ENCODE results near the gene HRG.
A peak's percentile ranks its signal among the peaks of the same experiment; 100 is the strongest.

Gene HRG

DNA sequence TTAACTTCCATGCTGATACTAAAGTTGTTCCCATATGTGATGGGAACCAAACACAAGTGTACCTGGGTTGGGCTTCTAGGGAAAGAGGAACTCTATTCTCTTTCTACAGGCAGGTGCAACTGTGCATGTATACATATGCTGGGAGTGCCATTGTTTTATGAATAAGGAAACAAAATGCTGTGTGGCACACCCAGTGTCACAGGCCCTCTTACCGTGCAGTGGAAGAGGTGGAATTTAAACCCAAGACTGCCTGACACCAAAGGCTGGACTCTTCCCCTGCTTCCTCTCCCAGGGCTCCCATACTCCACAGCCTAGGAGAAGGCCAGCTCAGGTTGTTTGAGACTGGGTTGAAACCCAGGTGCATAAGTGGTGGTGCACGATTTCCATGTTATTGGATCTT is 27.6 kb upstream of the HRG start:
- TF ChIP-seq, protein P1, sequence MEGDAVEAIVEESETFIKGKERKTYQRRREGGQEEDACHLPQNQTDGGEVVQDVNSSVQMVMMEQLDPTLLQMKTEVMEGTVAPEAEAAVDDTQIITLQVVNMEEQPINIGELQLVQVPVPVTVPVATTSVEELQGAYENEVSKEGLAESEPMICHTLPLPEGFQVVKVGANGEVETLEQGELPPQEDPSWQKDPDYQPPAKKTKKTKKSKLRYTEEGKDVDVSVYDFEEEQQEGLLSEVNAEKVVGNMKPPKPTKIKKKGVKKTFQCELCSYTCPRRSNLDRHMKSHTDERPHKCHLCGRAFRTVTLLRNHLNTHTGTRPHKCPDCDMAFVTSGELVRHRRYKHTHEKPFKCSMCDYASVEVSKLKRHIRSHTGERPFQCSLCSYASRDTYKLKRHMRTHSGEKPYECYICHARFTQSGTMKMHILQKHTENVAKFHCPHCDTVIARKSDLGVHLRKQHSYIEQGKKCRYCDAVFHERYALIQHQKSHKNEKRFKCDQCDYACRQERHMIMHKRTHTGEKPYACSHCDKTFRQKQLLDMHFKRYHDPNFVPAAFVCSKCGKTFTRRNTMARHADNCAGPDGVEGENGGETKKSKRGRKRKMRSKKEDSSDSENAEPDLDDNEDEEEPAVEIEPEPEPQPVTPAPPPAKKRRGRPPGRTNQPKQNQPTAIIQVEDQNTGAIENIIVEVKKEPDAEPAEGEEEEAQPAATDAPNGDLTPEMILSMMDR (IDR thresholded peaks at IDR 0.05; ENCODE audit: low read length, missing control alignments): no peak

DNA sequence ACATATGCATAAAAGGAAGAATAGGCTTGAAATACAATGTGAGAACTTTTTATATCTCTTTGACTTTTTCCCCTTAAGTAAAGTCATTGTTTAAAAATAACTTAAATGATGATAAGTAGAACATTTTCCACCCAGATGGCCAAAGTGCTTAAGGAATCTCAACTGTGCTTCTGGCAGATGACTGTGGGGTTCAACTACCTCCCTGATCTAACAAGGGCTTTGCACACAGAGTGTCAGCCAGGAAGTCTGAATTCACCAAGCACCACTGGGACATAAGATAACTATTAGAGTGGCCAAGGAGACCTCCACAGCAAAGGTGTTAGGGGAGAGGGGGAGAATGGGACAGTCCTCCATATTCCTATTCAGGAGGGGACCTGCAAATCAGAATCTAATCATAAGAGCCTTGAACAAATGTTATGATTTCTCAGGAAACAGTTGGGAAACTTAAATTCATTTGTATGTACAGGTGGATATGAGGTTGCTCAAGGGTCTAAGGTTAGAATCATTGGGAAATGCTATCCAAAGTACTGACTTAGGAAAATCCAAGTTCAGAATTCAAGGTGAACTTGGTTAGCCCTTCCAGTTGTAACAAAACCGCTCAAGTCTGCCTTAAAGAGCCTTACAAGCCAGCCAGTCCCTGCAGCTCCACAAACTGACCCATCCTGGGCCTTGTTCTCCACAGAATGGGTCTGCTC is 25.9 kb upstream of the HRG start, which contains the start of gene FETUB:
FETUB (plus strand) TSS at position 622 of the 695 bp plus-strand sequence; CDS start at position 684, 62 bp downstream.
- TF ChIP-seq, protein P1 (IDR thresholded peaks at IDR 0.05; ENCODE audit: low read length, missing control alignments): no peak
- no peak within 1 kb of the TSS for H3K4me3 ChIP-seq (replicated peaks; ENCODE audit: low read depth, low read length)

More for the DNA sequence above, 27.6 kb upstream of the HRG start:
- no peak overlapping the region for H3K4me3 ChIP-seq (replicated peaks; ENCODE audit: low read depth, low read length)
- no peak for DNase-seq (ENCODE audit: low read depth)

DNA sequence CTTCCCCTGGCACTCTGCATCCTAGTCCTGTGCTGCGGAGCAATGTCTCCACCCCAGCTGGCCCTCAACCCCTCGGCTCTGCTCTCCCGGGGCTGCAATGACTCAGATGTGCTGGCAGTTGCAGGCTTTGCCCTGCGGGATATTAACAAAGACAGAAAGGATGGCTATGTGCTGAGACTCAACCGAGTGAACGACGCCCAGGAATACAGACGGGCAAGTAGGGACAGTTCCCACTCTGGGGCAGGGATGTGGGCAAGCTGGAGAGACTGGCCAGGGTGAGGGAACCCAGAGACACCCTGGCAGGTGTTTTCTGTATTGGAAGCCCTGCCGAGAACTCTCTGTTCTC is 25.4 kb upstream of the HRG start:
- no peak overlapping the region for H3K4me3 ChIP-seq (replicated peaks; ENCODE audit: low read depth, low read length)
- TF ChIP-seq, protein P1 (IDR thresholded peaks at IDR 0.05; ENCODE audit: low read length, missing control alignments): no peak
- peak; percentile 8 for DNase-seq (ENCODE audit: low read depth)

More for the DNA sequence above, 25.9 kb upstream of the HRG start, which contains the start of gene FETUB:
- no peak for DNase-seq (ENCODE audit: low read depth)

DNA sequence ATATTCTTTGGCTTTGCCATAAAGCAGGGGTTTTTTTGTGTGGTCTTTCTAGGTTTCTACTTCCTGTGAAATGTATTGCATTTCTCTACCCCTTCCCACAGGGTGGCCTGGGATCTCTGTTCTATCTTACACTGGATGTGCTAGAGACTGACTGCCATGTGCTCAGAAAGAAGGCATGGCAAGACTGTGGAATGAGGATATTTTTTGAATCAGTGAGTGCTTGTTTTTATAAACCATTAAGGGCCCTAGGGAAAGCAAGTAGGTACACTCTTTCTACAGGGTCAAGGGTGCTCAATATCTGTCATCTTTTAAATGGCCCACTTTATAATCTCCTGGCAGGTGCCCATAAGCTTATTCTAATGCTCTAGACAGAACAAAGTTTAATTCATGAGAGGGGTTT is 24.9 kb upstream of the HRG start:
- H3K4me3 ChIP-seq (replicated peaks; ENCODE audit: low read depth, low read length): no peak overlapping the region
- no peak for DNase-seq (ENCODE audit: low read depth)
- TF ChIP-seq, protein P1 (IDR thresholded peaks at IDR 0.05; ENCODE audit: low read length, missing control alignments): no peak

DNA sequence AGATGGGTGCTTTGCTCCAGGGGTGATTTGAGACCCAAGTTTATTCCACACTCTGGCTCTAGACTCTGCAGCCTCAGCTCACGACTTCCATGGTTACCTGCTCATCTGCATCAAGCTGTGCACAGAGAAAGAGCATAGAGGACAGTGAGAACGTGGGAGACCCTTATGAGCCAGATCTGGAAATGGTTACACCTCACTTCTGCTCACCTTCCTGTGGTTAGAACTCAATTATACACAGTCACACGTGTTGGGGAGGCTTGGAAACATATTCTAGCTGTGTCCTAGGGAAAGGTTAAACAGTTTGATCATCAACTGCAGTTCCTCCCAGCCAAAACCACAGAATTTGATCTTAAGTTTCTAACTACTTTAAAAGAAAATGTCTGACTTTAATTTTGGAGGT is 23.8 kb upstream of the HRG start:
- no peak for DNase-seq (ENCODE audit: low read depth)
- TF ChIP-seq, protein P1 (IDR thresholded peaks at IDR 0.05; ENCODE audit: low read length, missing control alignments): no peak
- H3K4me3 ChIP-seq (replicated peaks; ENCODE audit: low read depth, low read length): no peak overlapping the region

DNA sequence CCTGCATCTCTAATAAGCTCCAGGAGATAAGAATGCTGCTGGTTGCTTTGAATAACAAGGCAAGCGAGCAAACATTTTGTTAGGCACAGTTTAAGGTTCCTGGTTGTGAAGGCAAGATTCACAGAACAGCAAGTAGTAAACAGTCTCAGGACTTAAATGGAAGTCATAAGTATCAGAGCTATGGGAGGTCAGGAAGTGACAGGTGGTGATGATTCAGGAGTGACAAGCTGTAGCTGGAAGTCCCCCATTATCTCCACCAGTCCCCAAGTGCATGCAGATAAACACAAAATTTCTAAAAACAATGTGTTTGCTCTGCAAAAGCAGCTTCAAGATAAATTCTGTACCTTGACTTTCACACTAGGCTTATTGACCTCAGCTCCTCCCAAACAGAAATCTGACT is 22.3 kb upstream of the HRG start:
- DNase-seq (ENCODE audit: low read depth): no peak
- no peak overlapping the region for H3K4me3 ChIP-seq (replicated peaks; ENCODE audit: low read depth, low read length)
- TF ChIP-seq, protein P1 (IDR thresholded peaks at IDR 0.05; ENCODE audit: low read length, missing control alignments): no peak

DNA sequence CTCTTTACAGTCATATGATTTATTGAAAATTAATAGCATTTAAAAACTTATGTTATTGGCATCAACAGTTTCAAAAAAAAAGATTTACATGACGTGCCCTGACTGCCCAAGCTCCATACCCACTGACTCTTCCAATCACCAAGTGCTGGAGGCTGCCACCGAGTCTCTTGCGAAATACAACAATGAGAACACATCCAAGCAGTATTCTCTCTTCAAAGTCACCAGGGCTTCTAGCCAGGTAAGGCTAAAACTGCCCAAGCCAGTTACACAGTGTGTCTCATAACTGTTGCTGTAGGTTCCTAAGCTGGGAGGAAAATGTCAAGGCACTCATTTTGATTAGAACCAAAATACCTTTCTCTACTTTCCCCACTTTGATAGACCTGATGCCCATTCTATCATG is 21.1 kb upstream of the HRG start:
- TF ChIP-seq, protein P1 (IDR thresholded peaks at IDR 0.05; ENCODE audit: low read length, missing control alignments): no peak
- no peak overlapping the region for H3K4me3 ChIP-seq (replicated peaks; ENCODE audit: low read depth, low read length)
- DNase-seq (ENCODE audit: low read depth): no peak

Data from fibroblast of pulmonary artery (primary cell).